ENCODE results near the gene WDR48. TPM values are rescaled to one million over a fixed set of nuclear protein-coding genes. Genes with fewer than 3 reads are reported as not detected.

WDR48 gene
- polyA plus RNA-seq (2013, experiment 1 of 2), result 51.9 TPM
- 49.3 TPM for polyA plus RNA-seq (2013, experiment 2 of 2)

GRCh38 chr3:39051649-39052561, at the start of gene WDR48, which contains the start of gene SCN11A:
Gene WDR48 (plus strand): TSS chr3:39052016. CDS start chr3:39052026, 10 bp downstream.
Gene SCN11A (minus strand): TSS chr3:39051944. CDS start chr3:38950362, 101,582 bp downstream.
- 5 to 7% methylated on average over 43 to 44 of the region's 68 CpGs for WGBS, 2 experiments (ENCODE audit: insufficient coverage in 2 of 2)
- peak within 1 kb of the TSS; percentile 98 for H3K27ac ChIP-seq (ENCODE audit: low read depth, low read length, severe bottlenecking)
- no peaks in the 10 kb centered on the region for H3K36me3 ChIP-seq (ENCODE audit: control insufficient read depth, insufficient read depth, low read length)
- no peaks in the 10 kb centered on the region for H3K9me3 ChIP-seq (ENCODE audit: control insufficient read depth, low read length)
- no peaks in the 10 kb centered on the region for H3K4me1 ChIP-seq (ENCODE audit: control insufficient read depth, insufficient read depth, low read length, poor library complexity, severe bottlenecking)
- peak within 1 kb of the TSS; percentile 87 for H3K4me3 ChIP-seq (ENCODE audit: extremely low read depth, insufficient read depth, low read length, poor library complexity, severe bottlenecking)

- Histone ChIP-seq H3K4me1 (ENCODE audit: control insufficient read depth, insufficient read depth, low read length, poor library complexity, severe bottlenecking) (no peaks in the 10 kb centered on the region), H3K36me3 (ENCODE audit: control insufficient read depth, insufficient read depth, low read length) (no peaks in the 10 kb centered on the region), H3K4me3 (ENCODE audit: extremely low read depth, insufficient read depth, low read length, poor library complexity, severe bottlenecking) (no peak overlapping the region), H3K27ac (ENCODE audit: low read depth, low read length, severe bottlenecking) (no peak overlapping the region), H3K9me3 (ENCODE audit: control insufficient read depth, low read length) (no peaks in the 10 kb centered on the region)
- 52 to 57% methylated on average over 2 of the region's 2 CpGs for WGBS, 2 experiments (ENCODE audit: insufficient coverage in 2 of 2)
Observed at GRCh38 chr3:39005295-39005694, 46.5 kb upstream of the WDR48 start.

- no peaks in the 10 kb centered on the region for H3K36me3 ChIP-seq (ENCODE audit: control insufficient read depth, insufficient read depth, low read length)
- H3K4me3 ChIP-seq (ENCODE audit: extremely low read depth, insufficient read depth, low read length, poor library complexity, severe bottlenecking), result no peak overlapping the region
- peaks cover 3% of the 10 kb centered on the region for H3K9me3 ChIP-seq (ENCODE audit: control insufficient read depth, low read length)
- H3K27ac ChIP-seq (ENCODE audit: low read depth, low read length, severe bottlenecking), result no peak overlapping the region
- H3K4me1 ChIP-seq (ENCODE audit: control insufficient read depth, insufficient read depth, low read length, poor library complexity, severe bottlenecking), result no peaks in the 10 kb centered on the region
- 85 to 100% methylated on average over 1 of the region's 2 CpGs for WGBS, 2 experiments (ENCODE audit: insufficient coverage in 2 of 2)
Observed at GRCh38 chr3:39011191-39011736, 40.6 kb upstream of the WDR48 start.

GRCh38 chr3:39013289-39013688, 38.5 kb upstream of the WDR48 start:
- Histone ChIP-seq H3K4me1 (ENCODE audit: control insufficient read depth, insufficient read depth, low read length, poor library complexity, severe bottlenecking) (no peaks in the 10 kb centered on the region), H3K4me3 (ENCODE audit: extremely low read depth, insufficient read depth, low read length, poor library complexity, severe bottlenecking) (no peak overlapping the region), H3K9me3 (ENCODE audit: control insufficient read depth, low read length) (peaks cover 3% of the 10 kb centered on the region), H3K36me3 (ENCODE audit: control insufficient read depth, insufficient read depth, low read length) (no peaks in the 10 kb centered on the region), H3K27ac (ENCODE audit: low read depth, low read length, severe bottlenecking) (no peak overlapping the region)
- 52% methylated on average over 2 of the region's 2 CpGs; no CpG with 5 or more reads in 1 of the 2 experiments for WGBS, 2 experiments (ENCODE audit: insufficient coverage in 2 of 2)

- WGBS, 2 experiments (ENCODE audit: insufficient coverage in 2 of 2), result 87 to 93% methylated on average over 3 of the region's 4 CpGs
- Histone ChIP-seq H3K9me3 (ENCODE audit: control insufficient read depth, low read length) (peaks cover 3% of the 10 kb centered on the region), H3K4me3 (ENCODE audit: extremely low read depth, insufficient read depth, low read length, poor library complexity, severe bottlenecking) (no peak overlapping the region), H3K4me1 (ENCODE audit: control insufficient read depth, insufficient read depth, low read length, poor library complexity, severe bottlenecking) (no peaks in the 10 kb centered on the region), H3K36me3 (ENCODE audit: control insufficient read depth, insufficient read depth, low read length) (no peaks in the 10 kb centered on the region), H3K27ac (ENCODE audit: low read depth, low read length, severe bottlenecking) (no peak overlapping the region)
Observed at GRCh38 chr3:39013921-39014509, 37.8 kb upstream of the WDR48 start.

GRCh38 chr3:39015418-39015817, 36.4 kb upstream of the WDR48 start:
- H3K27ac ChIP-seq (ENCODE audit: low read depth, low read length, severe bottlenecking), result no peak overlapping the region
- 87% methylated on average over 3 of the region's 3 CpGs; no CpG with 5 or more reads in 1 of the 2 experiments for WGBS, 2 experiments (ENCODE audit: insufficient coverage in 2 of 2)
- H3K36me3 ChIP-seq (ENCODE audit: control insufficient read depth, insufficient read depth, low read length), result no peaks in the 10 kb centered on the region
- no peak overlapping the region for H3K4me3 ChIP-seq (ENCODE audit: extremely low read depth, insufficient read depth, low read length, poor library complexity, severe bottlenecking)
- peaks cover 3% of the 10 kb centered on the region for H3K9me3 ChIP-seq (ENCODE audit: control insufficient read depth, low read length)
- no peaks in the 10 kb centered on the region for H3K4me1 ChIP-seq (ENCODE audit: control insufficient read depth, insufficient read depth, low read length, poor library complexity, severe bottlenecking)

GRCh38 chr3:39019299-39019698, 32.5 kb upstream of the WDR48 start:
- Histone ChIP-seq H3K9me3 (ENCODE audit: control insufficient read depth, low read length) (no peaks in the 10 kb centered on the region), H3K4me3 (ENCODE audit: extremely low read depth, insufficient read depth, low read length, poor library complexity, severe bottlenecking) (no peak overlapping the region), H3K4me1 (ENCODE audit: control insufficient read depth, insufficient read depth, low read length, poor library complexity, severe bottlenecking) (no peaks in the 10 kb centered on the region), H3K36me3 (ENCODE audit: control insufficient read depth, insufficient read depth, low read length) (no peaks in the 10 kb centered on the region), H3K27ac (ENCODE audit: low read depth, low read length, severe bottlenecking) (no peak overlapping the region)
- no CpG with 5 or more reads among the region's 2 CpGs for WGBS, 2 experiments (ENCODE audit: insufficient coverage in 2 of 2)

GRCh38 chr3:39021029-39021428, 30.8 kb upstream of the WDR48 start:
- H3K4me3 ChIP-seq (ENCODE audit: extremely low read depth, insufficient read depth, low read length, poor library complexity, severe bottlenecking), result no peak overlapping the region
- no peaks in the 10 kb centered on the region for H3K36me3 ChIP-seq (ENCODE audit: control insufficient read depth, insufficient read depth, low read length)
- no peaks in the 10 kb centered on the region for H3K4me1 ChIP-seq (ENCODE audit: control insufficient read depth, insufficient read depth, low read length, poor library complexity, severe bottlenecking)
- H3K9me3 ChIP-seq (ENCODE audit: control insufficient read depth, low read length), result no peaks in the 10 kb centered on the region
- no peak overlapping the region for H3K27ac ChIP-seq (ENCODE audit: low read depth, low read length, severe bottlenecking)
- 100% methylated on average over 1 of the region's 1 CpG for WGBS, 2 experiments (ENCODE audit: insufficient coverage in 2 of 2)

- Histone ChIP-seq H3K4me3 (ENCODE audit: extremely low read depth, insufficient read depth, low read length, poor library complexity, severe bottlenecking) (no peak overlapping the region), H3K4me1 (ENCODE audit: control insufficient read depth, insufficient read depth, low read length, poor library complexity, severe bottlenecking) (no peaks in the 10 kb centered on the region), H3K27ac (ENCODE audit: low read depth, low read length, severe bottlenecking) (no peak overlapping the region), H3K9me3 (ENCODE audit: control insufficient read depth, low read length) (no peaks in the 10 kb centered on the region), H3K36me3 (ENCODE audit: control insufficient read depth, insufficient read depth, low read length) (no peaks in the 10 kb centered on the region)
- 100% methylated on average over 1 to 2 of the region's 4 CpGs for WGBS, 2 experiments (ENCODE audit: insufficient coverage in 2 of 2)
Observed at GRCh38 chr3:39021465-39022285, 30.1 kb upstream of the WDR48 start.

- Histone ChIP-seq H3K4me1 (ENCODE audit: control insufficient read depth, insufficient read depth, low read length, poor library complexity, severe bottlenecking) (no peaks in the 10 kb centered on the region), H3K36me3 (ENCODE audit: control insufficient read depth, insufficient read depth, low read length) (no peaks in the 10 kb centered on the region), H3K9me3 (ENCODE audit: control insufficient read depth, low read length) (no peaks in the 10 kb centered on the region), H3K27ac (ENCODE audit: low read depth, low read length, severe bottlenecking) (no peak overlapping the region), H3K4me3 (ENCODE audit: extremely low read depth, insufficient read depth, low read length, poor library complexity, severe bottlenecking) (no peak overlapping the region)
Observed at GRCh38 chr3:39022286-39022630, 29.6 kb upstream of the WDR48 start.
